Lung (tissue), 12 donors: ENCODE results near the gene SP140. TPM values are rescaled to one million over a fixed set of nuclear protein-coding genes. Genes with fewer than 3 reads are reported as not detected.
"Not testable (repeated sequence)": the region's sequence is repeated elsewhere in the genome, so short reads cannot be mapped to it uniquely, and the experiment has no call there.

Experiments used
- ATAC-seq: fragments of 200-7000 bp; cut with Tn5 transposase; one replicate; pipeline ENCODE4 v1.9.1; 2020; ENCODE audit warnings: moderate number of reproducible peaks; ENCODE audit not compliant: insufficient read depth, low FRiP score
- DNase-seq, 3 donors: peaks; one replicate each; pipeline ENCODE4 v3.0.0-alpha.2; 2013 to 2017
- H3K27ac ChIP-seq, 2 donors: one replicate each; pipeline ENCODE4 v1.5.1; 2013; ENCODE audit warnings: mild to moderate bottlenecking in 2 of 2, moderate library complexity in 2 of 2, control low read depth in 1 of 2, inconsistent platforms in 1 of 2, low read depth in 1 of 2, low read length in 1 of 2
- H3K27me3 ChIP-seq, 3 donors: one replicate each; pipeline ENCODE4 v1.5.1; 2013; ENCODE audit warnings: low read length in 2 of 3; ENCODE audit not compliant: control insufficient read depth in 3 of 3, insufficient read depth in 3 of 3
- H3K36me3 ChIP-seq, 4 donors: one replicate each; pipeline ENCODE4 v1.5.1; 2013; ENCODE audit warnings: low read length in 4 of 4, mild to moderate bottlenecking in 1 of 4, moderate library complexity in 1 of 4; ENCODE audit not compliant: control insufficient read depth in 4 of 4, insufficient read depth in 4 of 4
- H3K4me1 ChIP-seq, 5 donors: one replicate each; pipeline ENCODE4 v1.5.1; 2013; ENCODE audit warnings: low read length in 5 of 5, mild to moderate bottlenecking in 2 of 5, moderate library complexity in 1 of 5; ENCODE audit not compliant: control insufficient read depth in 5 of 5, insufficient read depth in 5 of 5
- H3K4me3 ChIP-seq: one replicate; pipeline ENCODE4 v1.5.1; 2013; ENCODE audit warnings: mild to moderate bottlenecking, control low read depth, moderate library complexity
- H3K9ac ChIP-seq, 2 donors: one replicate each; pipeline ENCODE4 v1.5.1; 2013; ENCODE audit warnings: low read length in 2 of 2, control low read depth in 1 of 2; ENCODE audit not compliant: insufficient read depth in 1 of 2
- H3K9me3 ChIP-seq, 4 donors: one replicate each; pipeline ENCODE4 v1.5.1; 2013; ENCODE audit warnings: low read length in 3 of 4, mild to moderate bottlenecking in 1 of 4, moderate library complexity in 1 of 4; ENCODE audit not compliant: control insufficient read depth in 4 of 4, insufficient read depth in 3 of 4
- WGBS, 2 donors: extraction: QIAGEN DNeasy Blood & Tissue Kit; methylation state at CpG; one replicate each; pipeline ENCODE4 v1.1.7; 2013; 5-methylcytosine and 5-hydroxymethylcytosine counted together
- polyA plus RNA-seq, 2 donors: library from polyadenylated mRNA; stranded (reverse); fragments of 200-250 nt; gene quantifications; one replicate each; pipeline ENCODE4 v1.2.1, GENCODE V29; 2013
- total RNA-seq, 2 donors: library from RNA; depleted of rRNA in 1 of 2; stranded (reverse); fragments of >200 nt in 1 of 2; gene quantifications; one replicate each; pipeline ENCODE4 v1.2.1, GENCODE V29; 2014 to 2021
- TF ChIP-seq, protein P1 (sequence below): IDR thresholded peaks from 2 replicates; pipeline ENCODE4 v1.5.1; 2012; ENCODE audit warnings: mild to moderate bottlenecking; ENCODE audit errors: control extremely low read depth, extremely low read depth
- donor health status: control.
- donor health status: control.
- donor health status: Bipolar disorder and iron deficiency.
- donor health status: healthy.
- donor health status: DM: yes; HTN: yes; CAD: no.

Gene SP140
- total and polyA plus RNA-seq, 4 donors, result 2.9 to 6.7 (median 6.0) TPM

DNA sequence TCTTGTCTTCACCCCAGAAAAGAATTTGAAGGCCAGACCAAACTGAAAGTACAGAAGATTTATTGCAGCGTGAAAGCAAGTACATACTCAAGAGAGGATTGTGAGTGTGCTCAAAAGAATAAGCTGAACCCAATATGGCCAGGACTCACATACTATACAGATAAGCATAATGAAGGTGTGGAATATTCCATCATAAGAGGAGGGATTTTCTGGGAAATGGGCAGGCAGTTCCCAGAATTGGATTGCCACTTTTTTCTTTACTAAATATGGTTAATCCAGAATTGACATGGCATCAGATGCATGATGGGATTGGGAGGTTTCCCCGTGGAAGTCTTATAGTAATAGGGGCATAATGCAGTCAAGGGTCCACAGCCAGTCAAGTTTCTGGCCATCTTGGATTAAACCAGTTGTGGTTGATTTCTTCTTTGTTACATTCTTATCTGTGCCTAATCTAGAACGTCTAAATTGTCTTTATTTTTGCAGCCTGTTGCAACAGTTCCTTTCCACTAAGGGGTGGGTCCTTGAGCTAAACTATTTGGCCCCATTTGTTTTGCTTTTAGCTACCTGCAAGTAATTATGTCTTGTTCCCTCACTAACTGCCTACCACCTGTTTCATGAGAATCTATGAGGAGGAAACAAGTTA is 110.4 kb downstream of the SP140 start:
- Histone ChIP-seq H3K36me3 (peaks cover 0 to 2% (median 0%) of the 10 kb centered on the region in 4 donors), H3K9me3 (no peaks in the 10 kb centered on the region), H3K9ac (no peak overlapping the region), H3K4me3 (no peak overlapping the region), H3K27ac (no peak overlapping the region), H3K27me3 (no peaks in the 10 kb centered on the region), H3K4me1 (no peaks in the 10 kb centered on the region)
- TF ChIP-seq, protein P1, sequence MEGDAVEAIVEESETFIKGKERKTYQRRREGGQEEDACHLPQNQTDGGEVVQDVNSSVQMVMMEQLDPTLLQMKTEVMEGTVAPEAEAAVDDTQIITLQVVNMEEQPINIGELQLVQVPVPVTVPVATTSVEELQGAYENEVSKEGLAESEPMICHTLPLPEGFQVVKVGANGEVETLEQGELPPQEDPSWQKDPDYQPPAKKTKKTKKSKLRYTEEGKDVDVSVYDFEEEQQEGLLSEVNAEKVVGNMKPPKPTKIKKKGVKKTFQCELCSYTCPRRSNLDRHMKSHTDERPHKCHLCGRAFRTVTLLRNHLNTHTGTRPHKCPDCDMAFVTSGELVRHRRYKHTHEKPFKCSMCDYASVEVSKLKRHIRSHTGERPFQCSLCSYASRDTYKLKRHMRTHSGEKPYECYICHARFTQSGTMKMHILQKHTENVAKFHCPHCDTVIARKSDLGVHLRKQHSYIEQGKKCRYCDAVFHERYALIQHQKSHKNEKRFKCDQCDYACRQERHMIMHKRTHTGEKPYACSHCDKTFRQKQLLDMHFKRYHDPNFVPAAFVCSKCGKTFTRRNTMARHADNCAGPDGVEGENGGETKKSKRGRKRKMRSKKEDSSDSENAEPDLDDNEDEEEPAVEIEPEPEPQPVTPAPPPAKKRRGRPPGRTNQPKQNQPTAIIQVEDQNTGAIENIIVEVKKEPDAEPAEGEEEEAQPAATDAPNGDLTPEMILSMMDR, result no peak
- DNase-seq, result no peak
- ATAC-seq, result no peak
- WGBS, 2 donors, result 65 to 69% methylated on average over 3 of the region's 3 CpGs

DNA sequence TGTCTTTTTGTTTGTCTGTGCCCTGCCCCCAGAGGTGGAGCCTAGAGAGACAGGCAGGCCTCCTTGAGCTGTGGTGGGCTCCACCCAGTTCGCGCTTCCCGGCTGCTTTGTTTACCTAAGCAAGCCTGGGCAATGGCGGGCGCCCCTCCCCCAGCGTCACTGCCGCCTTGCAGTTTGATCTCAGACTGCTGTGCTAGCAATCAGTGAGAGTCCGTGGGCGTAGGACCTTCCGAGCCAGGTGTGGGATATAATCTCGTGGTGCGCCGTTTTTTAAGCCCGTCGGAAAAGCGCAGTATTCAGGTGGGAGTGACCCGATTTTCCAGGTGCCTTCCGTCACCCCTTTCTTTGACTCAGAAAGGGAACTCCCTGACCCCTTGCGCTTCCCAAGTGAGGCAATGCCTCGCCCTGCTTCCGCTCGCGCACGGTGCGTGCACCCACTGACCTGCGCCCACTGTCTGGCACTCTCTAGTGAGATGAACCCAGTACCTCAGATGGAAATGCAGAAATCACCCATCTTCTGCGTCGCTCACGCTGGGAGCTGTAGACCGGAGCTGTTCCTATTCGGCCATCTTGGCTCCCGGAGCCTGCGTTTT is 116.5 kb downstream of the SP140 start:
- not testable (repeated sequence) for H3K27ac ChIP-seq, H3K9ac ChIP-seq, H3K27me3 ChIP-seq, H3K9me3 ChIP-seq, H3K4me1 ChIP-seq, ATAC-seq, H3K4me3 ChIP-seq, DNase-seq, H3K36me3 ChIP-seq
- 90 to 91% methylated on average over 29 to 30 of the region's 33 CpGs for WGBS, 2 donors

DNA sequence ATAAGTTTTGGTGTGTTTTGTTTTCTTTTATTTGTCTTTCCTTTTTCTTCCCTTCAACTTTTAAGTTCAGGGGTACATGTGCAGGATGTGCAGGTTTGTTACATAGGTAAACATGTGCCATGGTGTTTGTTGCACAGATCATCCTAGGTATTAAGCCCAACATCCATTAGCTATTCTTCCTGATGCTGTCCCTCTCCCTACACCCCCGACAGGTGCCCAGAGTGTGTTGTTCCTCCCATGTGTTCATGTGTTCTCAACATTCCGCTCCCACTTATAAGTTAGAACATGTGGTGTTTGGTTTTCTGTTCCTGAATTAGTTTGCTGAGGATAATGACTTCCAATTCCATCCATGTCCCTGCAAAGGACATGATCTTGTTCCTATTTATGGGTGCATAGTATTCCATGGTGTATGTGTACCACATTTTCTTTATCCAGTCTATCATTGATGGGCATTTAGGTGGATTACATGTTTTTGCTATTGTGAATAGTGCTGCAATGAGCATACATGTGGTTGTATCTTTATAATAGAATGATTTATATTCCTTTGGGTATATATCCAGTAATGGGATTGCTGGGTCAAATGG is 117.6 kb downstream of the SP140 start:
- H3K4me1 ChIP-seq, DNase-seq, H3K36me3 ChIP-seq, H3K27ac ChIP-seq, ATAC-seq, H3K9me3 ChIP-seq, H3K9ac ChIP-seq, H3K27me3 ChIP-seq, H3K4me3 ChIP-seq: not testable (repeated sequence)
- 98 to 100% methylated on average over 2 of the region's 2 CpGs for WGBS, 2 donors

DNA sequence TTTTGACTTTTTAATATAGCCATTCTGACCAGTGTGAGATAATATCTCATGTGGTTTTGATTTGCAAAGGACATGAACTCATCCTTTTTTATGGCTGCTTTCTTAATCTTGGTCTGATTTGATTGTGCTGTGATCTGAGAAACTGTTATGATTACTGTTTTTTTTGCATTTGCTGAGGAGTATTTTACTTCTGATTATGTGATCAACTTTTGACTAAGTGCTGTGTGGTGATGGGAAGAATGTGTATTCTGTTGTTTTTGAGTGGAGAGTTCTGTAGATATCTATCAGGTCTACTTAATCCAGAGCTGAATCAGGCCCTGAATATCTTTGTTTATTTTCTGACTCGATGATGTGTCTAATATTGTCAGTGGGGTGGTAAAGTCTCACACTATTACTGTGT is 118.2 kb downstream of the SP140 start:
- H3K4me3 ChIP-seq, result no peak overlapping the region
- 82 to 83% methylated on average over 1 of the region's 1 CpG for WGBS, 2 donors
- H3K9me3 ChIP-seq, result peaks cover 0 to 3% (median 0%) of the 10 kb centered on the region in 4 donors
- ATAC-seq (no peak), DNase-seq (no peak)
- no peak overlapping the region for H3K27ac ChIP-seq
- H3K9ac ChIP-seq, result no peak overlapping the region
- H3K36me3 ChIP-seq, result no peaks in the 10 kb centered on the region
- TF ChIP-seq, protein P1, result no peak
- no peaks in the 10 kb centered on the region for H3K27me3 ChIP-seq
- H3K4me1 ChIP-seq, result peaks cover 0 to 2% (median 0%) of the 10 kb centered on the region in 5 donors
